HG03432 (cell line): Measurements from ENCODE around the gene SORCS2.

Experiments used
- ATAC-seq: cut with Tn5 transposase; IDR thresholded peaks from one replicate; pipeline ENCODE4 v1.9.1; 2021; ENCODE audit warnings: mild to moderate bottlenecking, moderate library complexity; ENCODE audit not compliant: unreplicated experiment

SORCS2 gene

DNA sequence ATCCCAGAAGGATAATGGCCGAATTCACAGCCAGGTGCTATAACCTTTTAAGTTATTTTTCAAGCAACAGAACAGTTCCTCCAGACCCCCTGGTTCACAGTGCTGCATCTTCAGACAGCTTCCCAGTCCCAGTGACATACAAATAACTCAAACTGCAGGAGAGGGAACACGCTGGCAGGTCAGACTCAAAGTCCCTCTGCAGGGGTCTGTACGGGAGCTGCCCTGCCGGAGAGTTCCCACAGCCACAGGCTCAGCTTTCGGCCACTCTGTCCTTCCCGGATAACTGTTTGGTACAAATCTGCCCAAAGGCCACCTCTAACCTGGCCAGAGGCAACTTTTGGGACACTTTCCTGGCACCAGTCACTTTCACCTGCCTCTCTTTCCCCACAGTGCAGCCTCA is 517.1 kb downstream of the SORCS2 start:
- no peak for ATAC-seq

DNA sequence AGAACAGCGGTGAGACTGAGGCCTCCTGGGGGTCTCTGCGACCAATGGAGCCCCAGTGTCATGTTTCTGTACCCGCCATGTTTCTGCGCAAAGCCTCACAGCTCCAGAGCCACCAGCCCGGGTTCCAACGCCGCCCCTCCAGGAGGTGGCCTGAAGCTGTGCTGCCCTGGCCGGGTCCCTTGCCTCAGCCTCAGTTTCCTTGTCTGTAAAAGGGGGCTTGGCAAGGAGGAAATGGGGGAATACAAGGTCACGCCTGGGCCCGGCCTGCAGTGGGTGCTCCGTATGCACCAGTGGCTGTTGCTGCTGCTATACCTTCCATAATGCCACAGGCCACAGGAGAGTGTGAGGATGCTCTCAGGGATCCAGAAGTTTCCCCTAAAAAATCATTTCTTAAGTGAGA is 517.8 kb downstream of the SORCS2 start:
- no peak for ATAC-seq

DNA sequence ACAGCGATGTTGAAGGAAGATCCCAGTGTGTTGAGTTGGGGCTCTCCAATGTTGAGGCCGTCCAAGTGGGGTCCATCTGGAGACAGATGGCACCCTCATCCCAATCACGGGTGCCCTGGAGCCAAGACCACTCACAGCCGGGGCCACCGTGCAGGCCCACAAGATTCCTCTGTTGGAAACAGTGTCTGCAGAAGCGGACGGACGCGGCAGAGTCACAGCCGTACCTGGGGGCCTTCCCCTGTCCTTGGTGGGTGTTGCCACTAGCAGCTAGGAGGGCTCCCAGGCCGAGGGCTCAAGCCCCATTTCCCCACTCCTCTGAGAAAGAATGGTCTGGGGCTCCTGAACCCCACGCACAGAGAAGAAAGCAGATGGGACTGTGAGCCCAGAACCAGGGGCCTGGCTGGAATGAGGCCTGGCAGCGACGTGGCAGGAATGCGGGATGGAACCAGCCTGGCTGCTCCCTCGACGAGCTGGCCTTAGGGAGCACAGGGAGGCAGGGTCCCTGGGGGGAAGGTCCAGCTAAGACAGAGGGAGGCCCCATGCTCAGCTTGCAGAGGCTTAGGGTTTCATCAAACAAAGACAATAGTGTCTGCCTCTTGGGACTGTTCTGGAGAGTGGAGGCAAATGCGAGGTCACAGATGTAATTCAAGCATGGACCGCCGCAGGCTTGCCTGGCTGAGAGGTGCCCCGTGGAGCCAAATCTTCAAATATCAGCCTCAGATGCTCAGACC is 518.4 kb downstream of the SORCS2 start:
- ATAC-seq, result no peak

DNA sequence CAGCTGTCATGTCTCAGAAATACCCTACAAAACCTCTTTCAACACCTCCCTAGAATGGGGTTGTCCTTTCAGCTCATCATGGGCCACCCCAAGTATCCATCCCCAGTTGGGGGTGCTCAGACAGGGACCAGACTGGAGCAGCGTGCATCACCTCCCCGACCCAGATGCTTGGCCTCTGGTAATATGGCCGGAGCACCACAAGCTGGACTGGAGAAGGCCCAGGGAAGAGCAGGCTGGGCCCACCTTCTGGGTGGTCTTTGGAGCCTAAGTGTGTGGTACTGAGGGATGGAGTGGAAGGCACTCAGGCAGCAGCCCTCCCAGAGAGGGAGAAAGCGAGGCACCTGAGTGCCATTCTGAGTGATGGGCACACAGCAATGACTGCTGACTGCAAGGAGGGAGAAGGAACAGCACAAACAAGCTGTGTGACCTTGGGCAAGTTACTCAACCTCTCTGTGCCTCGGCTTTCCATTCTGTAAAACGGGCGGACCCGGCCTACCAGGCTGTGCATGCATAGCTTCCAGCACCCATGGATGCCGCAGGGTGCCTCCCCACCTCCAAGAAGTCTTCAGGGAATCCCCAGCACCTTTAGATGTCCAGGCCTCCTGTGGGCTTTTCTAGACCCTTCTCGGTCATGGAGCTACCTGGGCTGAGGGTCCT is 519.1 kb downstream of the SORCS2 start:
- ATAC-seq, result no peak

GRCh38 chr4:7712021-7712671 is 519.8 kb downstream of the SORCS2 start:
- no peak for ATAC-seq

- no peak for ATAC-seq
Measured at GRCh38 chr4:7713757-7714156, 521.4 kb downstream of the SORCS2 start.

DNA sequence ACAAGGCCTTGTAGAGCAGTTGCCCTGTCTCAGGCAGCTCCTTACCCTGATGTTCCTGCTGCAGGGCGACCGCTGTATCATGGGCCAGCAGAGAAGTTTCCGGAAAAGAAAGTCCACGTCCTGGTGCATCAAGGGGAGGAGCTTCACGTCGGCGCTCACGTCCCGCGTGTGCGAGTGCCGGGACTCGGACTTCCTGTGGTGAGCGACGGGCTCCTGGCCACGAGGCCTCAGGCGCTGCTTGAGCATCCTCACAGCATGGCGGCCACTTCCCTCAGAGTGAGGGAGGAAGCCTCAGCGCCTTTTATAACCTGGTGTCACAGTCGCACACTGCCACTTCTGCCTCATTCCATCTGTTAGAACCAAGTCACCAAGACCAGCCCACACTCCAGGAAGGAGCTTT is 521.8 kb downstream of the SORCS2 start:
- ATAC-seq, result no peak

DNA sequence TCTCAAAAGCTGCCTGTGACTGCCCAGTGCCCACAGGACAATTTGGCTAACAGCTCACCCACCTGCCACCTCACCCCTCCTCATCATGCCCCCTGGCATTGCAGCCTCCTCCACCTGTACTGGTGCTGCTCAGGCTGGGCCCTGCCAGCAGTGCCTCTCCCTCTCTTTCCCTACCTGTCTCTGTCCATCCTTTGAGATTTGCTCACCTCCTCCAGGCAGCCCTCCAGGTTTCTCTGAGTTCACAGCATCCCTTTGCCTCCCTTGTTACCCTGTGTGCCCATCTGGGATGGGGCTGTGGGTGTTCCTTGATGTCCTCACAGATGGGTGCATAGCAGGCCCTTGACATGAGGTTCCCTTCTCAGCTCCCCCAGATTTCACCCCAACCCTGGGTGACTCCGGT is 522.4 kb downstream of the SORCS2 start:
- no peak for ATAC-seq

- ATAC-seq, result no peak
Measured at GRCh38 chr4:7715271-7716009, 523.1 kb downstream of the SORCS2 start.

- ATAC-seq, result no peak
Measured at GRCh38 chr4:7716010-7716721, 523.8 kb downstream of the SORCS2 start.

DNA sequence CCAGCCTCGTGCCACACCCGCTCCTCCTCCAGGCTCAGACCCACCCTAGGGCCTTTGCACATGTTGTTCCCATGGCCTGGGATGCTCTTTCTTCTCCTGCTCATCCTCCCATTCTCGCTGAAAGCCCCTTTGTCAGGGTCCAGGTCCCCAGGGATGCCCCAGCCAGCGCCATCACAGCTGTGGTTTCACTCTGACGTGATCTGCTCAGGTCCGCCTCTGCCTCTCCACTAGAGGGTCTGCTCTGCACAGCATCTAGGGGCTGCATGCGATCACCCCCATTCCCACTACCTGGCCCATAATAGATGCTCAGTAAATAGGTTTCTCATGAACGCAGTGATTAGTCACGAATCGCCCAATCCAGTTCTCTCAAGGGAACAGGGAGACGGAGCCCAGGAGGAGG is 524.8 kb downstream of the SORCS2 start:
- ATAC-seq, result no peak

DNA sequence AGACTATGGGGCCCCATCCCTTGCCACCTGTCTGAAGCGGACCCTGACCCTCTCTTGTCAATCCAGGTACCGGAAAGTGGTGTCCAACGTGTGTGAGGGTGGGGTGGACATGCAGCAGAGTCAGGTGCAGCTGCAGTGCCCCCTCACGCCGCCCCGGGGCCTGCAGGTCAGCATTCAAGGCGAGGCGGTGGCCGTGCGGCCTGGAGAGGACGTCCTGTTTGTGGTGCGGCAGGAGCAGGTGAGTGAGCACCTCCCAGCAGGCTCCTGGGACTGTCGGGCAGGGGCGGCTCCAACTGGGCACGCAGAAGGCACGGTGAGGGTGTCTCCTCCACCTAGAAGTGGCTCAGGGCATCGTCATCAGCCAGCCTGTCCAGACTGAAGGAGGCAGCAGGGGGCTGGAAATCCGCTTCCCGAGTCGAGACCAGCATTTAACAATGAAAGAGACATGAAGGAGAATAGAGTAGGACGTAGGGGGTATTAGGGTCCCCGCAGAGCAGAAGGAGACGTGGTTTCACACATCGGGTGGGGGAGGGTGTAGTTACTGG is 525.7 kb downstream of the SORCS2 start:
- no peak for ATAC-seq

- ATAC-seq, result no peak
Measured at GRCh38 chr4:7719354-7720174, 527.2 kb downstream of the SORCS2 start.

DNA sequence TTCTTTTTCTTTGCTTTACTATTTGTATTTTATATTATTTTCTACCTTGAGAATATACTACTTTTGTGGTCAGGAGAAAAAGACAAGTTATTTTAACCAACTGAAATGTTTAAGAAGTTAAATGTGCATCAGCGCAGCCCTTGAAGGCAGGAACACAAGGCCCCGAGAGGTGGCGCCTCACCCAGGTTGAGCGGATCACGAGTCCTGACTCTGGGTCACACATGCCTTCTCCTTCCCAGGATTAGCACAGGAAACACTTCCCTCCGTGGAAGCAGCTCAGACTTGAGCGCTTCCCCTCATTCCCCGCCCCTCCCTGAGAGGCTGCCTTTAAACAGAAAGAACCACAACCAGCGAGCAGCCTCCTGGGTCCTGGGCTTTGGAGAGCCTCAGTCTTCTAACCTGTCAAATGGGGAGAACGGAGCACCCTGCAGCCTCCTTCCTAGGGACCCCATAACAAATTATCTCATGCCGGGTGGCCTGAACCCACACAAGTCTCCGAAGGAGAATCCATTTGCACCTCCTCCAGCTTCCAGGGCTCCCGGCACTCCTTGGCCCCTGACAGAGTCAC is 529.7 kb downstream of the SORCS2 start:
- no peak for ATAC-seq

GRCh38 chr4:7722766-7723387 is 530.5 kb downstream of the SORCS2 start:
- ATAC-seq, result no peak

GRCh38 chr4:7723625-7724024 is 531.3 kb downstream of the SORCS2 start:
- no peak for ATAC-seq

GRCh38 chr4:7725951-7726350 is 533.6 kb downstream of the SORCS2 start:
- ATAC-seq, result no peak

GRCh38 chr4:7726665-7727413 is 534.5 kb downstream of the SORCS2 start:
- no peak for ATAC-seq
